ENCODE measurements around the gene PWWP2B.
"Not testable (repeated sequence)": the region's sequence is repeated elsewhere in the genome, so short reads cannot be mapped to it uniquely, and the experiment has no call there.

The PWWP2B gene

DNA sequence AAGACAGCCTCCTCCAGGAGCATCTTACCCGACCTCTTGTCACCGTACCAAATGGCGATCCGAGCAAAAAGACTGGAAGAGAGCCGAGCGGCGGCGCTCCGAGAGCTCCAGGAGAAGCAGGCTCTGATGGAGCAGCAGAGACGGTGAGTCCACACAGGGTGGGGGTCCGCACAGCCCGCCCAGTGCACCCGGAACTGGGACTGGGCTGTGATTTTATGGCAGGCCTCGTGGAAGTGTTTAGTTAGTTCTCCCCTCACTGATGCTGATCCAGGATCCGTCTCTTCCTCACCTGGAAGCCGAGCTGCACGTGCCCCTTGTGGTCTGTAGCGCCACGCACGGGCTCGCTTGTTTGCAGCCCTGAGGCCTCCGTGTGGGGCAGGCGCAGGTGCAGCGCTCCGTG is 45.4 kb upstream of the PWWP2B start:
- TF ChIP-seq POLR2A (IDR thresholded peaks at IDR 0.05; ENCODE audit: extremely low read depth, insufficient read length) (no peak), MYC (IDR thresholded peaks at IDR 0.05; ENCODE audit: low read depth, low read length) (no peak)
- no peak for DNase-seq (ENCODE audit: low read depth)
- no peak overlapping the region for H3K4me3 ChIP-seq (ENCODE audit: low read depth, low read length)

DNA sequence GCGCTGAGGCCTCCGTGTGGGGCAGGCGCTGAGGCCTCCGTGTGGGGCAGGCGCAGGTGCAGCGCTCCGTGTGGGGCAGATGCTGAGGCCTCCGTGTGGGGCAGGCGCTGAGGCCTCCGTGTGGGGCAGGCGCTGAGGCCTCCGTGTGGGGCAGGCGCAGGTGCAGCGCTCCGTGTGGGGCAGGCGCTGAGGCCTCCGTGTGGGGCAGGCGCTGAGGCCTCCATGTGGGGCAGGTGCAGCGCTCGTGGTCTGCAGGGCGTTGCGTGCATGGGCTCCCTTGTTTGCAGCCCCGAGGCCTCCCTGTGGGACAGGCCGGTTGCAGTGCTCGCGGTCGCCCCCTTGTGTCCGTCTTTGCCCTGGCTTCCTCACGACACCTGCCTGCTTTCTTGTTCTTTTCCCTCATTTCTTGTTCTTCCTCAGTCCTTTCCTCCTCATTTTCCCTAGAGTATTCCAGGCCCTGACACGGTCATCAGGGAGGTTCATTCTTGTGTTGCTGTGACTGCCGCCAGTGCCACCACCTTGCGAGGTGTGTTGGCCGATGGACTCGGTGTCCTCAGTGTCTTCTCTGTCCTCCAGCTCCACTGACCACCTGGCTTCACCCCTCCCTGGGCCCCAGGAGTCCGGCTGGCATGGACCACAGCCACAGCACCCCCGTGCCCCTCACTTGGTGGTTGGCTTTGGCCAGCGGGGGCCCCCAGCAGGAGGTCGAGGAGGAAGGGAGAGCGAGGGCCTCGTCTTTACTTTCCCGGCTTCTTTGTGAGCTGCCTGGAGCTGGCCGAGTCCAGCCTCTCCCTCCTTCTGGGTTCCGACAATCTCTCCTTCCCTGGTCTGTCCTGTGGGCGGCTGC is 44.3 kb upstream of the PWWP2B start:
- DNase-seq (ENCODE audit: low read depth), result peak; percentile 78
- TF ChIP-seq, protein P1, sequence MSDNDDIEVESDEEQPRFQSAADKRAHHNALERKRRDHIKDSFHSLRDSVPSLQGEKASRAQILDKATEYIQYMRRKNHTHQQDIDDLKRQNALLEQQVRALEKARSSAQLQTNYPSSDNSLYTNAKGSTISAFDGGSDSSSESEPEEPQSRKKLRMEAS (IDR thresholded peaks at IDR 0.05; ENCODE audit: low read depth, low read length), result peak; percentile 41; the same call in 1 of the 2 replicates
- TF ChIP-seq, protein P2, sequence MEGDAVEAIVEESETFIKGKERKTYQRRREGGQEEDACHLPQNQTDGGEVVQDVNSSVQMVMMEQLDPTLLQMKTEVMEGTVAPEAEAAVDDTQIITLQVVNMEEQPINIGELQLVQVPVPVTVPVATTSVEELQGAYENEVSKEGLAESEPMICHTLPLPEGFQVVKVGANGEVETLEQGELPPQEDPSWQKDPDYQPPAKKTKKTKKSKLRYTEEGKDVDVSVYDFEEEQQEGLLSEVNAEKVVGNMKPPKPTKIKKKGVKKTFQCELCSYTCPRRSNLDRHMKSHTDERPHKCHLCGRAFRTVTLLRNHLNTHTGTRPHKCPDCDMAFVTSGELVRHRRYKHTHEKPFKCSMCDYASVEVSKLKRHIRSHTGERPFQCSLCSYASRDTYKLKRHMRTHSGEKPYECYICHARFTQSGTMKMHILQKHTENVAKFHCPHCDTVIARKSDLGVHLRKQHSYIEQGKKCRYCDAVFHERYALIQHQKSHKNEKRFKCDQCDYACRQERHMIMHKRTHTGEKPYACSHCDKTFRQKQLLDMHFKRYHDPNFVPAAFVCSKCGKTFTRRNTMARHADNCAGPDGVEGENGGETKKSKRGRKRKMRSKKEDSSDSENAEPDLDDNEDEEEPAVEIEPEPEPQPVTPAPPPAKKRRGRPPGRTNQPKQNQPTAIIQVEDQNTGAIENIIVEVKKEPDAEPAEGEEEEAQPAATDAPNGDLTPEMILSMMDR (IDR thresholded peaks at IDR 0.05; ENCODE audit: low read depth, low read length), result peak; percentile 60
- not testable (repeated sequence) for H3K4me3 ChIP-seq (ENCODE audit: low read depth, low read length)

DNA sequence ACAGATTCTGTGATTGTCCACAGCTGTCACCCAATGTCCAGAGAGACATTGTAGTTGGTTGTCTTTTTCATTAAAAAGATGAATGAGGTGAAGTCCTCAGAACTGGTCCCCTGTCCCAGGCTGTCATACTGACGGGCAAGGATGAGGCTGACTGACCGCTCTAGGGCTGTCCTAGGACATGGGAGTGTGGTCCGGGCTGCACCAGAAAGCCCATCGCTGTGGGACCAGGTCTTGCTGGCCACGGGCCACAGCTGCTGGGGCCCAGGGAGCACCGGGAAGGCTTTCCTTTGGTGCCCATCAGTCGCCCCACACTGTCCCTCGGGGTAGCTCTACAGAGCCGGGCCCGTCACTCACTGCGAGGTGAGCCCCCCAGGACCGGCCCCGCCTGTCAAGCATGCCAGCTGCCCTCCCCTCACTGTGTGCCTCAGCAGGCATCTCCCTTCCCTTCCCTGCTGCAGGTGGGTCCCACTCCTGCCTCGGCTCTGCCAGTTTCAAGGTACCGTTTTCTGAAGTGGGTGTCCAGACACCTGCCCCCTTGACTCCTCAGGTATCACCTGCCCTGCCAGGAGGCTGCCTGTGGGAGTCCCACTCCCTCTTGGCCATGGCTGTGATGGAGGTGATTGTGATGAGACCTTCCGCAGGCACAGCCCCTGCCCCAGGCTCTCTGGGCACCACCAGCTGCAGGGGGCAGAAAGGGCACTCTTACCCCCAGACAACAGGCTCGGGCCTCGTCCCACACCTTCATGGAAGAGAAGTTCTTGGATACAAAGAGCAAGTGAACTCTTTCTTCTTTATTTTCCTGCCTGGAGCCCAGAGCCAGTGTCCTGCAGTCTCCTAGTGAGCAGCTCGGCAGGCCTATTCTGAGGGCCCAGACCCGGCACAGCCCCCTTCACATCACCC is 43.3 kb upstream of the PWWP2B start:
- DNase-seq (ENCODE audit: low read depth), result no peak
- TF ChIP-seq, protein P1 (IDR thresholded peaks at IDR 0.05; ENCODE audit: low read depth, low read length), result no peak
- TF ChIP-seq MYC (IDR thresholded peaks at IDR 0.05; ENCODE audit: low read depth, low read length) (no peak), POLR2A (IDR thresholded peaks at IDR 0.05; ENCODE audit: extremely low read depth, insufficient read length) (no peak)
- TF ChIP-seq, protein P2 (IDR thresholded peaks at IDR 0.05; ENCODE audit: low read depth, low read length), result no peak
- no peak overlapping the region for H3K4me3 ChIP-seq (ENCODE audit: low read depth, low read length)

DNA sequence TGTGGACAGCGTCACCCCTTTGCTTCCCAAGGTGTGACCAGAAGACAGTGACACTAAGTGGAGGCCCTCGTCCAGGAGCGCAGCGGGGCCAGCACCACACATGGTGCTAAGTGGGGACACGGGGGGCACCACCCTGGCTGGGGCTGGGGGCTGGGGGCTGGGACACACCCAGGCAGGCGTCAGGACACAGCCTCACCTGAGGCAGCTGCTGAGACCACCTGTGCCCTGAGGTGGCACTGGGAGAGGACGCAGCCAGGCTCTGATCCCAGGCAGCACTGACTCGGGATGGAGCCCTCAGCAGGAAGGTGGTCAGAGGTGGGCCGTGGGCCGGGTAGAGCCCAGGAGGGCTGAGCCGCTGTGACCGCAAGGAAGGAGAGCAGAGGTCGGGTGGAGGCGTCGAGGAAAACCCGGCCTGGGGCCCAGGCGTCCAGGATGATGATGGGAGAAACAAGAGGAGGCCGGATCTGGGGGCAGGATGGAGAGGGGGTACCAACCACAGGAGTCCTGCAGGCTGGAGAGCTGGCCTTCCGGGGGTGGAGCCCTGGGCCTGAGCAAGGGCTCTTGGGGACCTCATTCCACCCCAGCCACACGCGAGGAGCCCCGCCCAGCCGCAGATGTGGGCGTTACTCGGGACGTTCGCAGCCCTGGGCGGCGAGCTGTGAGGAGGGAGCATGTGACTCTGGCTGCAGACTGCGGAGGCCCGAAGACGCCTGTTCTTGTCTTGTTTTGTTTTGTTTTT is 42.5 kb upstream of the PWWP2B start:
- no peak overlapping the region for H3K4me3 ChIP-seq (ENCODE audit: low read depth, low read length)
- no peak for DNase-seq (ENCODE audit: low read depth)

DNA sequence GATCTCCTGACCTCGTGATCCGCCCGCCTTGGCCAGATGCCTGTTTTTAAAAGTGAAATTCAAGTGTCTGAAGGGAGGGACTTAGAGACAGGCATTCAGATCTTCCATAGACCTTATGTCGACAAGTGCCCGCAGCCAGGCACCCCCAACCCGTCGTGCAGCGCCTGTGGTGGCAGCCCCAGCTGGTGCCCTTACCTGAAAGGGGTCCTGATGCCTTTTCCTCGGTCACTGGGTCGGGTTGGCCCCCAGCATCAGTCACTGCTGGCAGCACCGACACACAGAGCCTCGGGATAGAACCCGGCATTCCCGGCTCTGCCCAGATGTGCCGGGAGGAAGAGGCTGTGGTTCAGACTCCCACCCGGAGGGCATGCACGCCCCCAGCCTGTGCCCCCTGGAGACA is 41.7 kb upstream of the PWWP2B start:
- no peak for DNase-seq (ENCODE audit: low read depth)
- TF ChIP-seq, protein P2 (IDR thresholded peaks at IDR 0.05; ENCODE audit: low read depth, low read length), result no peak
- TF ChIP-seq MYC (IDR thresholded peaks at IDR 0.05; ENCODE audit: low read depth, low read length) (no peak), POLR2A (IDR thresholded peaks at IDR 0.05; ENCODE audit: extremely low read depth, insufficient read length) (no peak)
- TF ChIP-seq, protein P1 (IDR thresholded peaks at IDR 0.05; ENCODE audit: low read depth, low read length), result no peak

More for the DNA sequence above, 42.5 kb upstream of the PWWP2B start:
- TF ChIP-seq, protein P1 (IDR thresholded peaks at IDR 0.05; ENCODE audit: low read depth, low read length), result no peak
- TF ChIP-seq POLR2A (IDR thresholded peaks at IDR 0.05; ENCODE audit: extremely low read depth, insufficient read length), result no peak
- TF ChIP-seq MYC (IDR thresholded peaks at IDR 0.05; ENCODE audit: low read depth, low read length), result no peak
- TF ChIP-seq, protein P2 (IDR thresholded peaks at IDR 0.05; ENCODE audit: low read depth, low read length), result no peak

More for the DNA sequence above, 41.7 kb upstream of the PWWP2B start:
- H3K4me3 ChIP-seq (ENCODE audit: low read depth, low read length), result no peak overlapping the region

Measured in NB4 (cell line).